Hematopoietic multipotent progenitor cell (in vitro differentiated cells): Measurements from ENCODE around the gene ASPDH. TPM values are rescaled to one million over a fixed set of nuclear protein-coding genes. Genes with fewer than 3 reads are reported as not detected.
A peak's percentile ranks its signal among the peaks of the same experiment; 100 is the strongest.
"Not testable (repeated sequence)": the region's sequence is repeated elsewhere in the genome, so short reads cannot be mapped to it uniquely, and the experiment has no call there.

ENCODE experiments used
- DNase-seq, 3 donors: peaks; one replicate each; pipeline ENCODE4 v3.0.0-alpha.2; 2011 to 2015; ENCODE audit warnings: low read depth in 2 of 3, low spot score in 2 of 3
- total RNA-seq: library from RNA; depleted of rRNA; stranded (reverse); fragments of >200 nt; gene quantifications from one replicate; pipeline ENCODE4 v1.2.3, GENCODE V29; 2012

ASPDH gene
- total RNA-seq, 1 donor = not detected

DNA sequence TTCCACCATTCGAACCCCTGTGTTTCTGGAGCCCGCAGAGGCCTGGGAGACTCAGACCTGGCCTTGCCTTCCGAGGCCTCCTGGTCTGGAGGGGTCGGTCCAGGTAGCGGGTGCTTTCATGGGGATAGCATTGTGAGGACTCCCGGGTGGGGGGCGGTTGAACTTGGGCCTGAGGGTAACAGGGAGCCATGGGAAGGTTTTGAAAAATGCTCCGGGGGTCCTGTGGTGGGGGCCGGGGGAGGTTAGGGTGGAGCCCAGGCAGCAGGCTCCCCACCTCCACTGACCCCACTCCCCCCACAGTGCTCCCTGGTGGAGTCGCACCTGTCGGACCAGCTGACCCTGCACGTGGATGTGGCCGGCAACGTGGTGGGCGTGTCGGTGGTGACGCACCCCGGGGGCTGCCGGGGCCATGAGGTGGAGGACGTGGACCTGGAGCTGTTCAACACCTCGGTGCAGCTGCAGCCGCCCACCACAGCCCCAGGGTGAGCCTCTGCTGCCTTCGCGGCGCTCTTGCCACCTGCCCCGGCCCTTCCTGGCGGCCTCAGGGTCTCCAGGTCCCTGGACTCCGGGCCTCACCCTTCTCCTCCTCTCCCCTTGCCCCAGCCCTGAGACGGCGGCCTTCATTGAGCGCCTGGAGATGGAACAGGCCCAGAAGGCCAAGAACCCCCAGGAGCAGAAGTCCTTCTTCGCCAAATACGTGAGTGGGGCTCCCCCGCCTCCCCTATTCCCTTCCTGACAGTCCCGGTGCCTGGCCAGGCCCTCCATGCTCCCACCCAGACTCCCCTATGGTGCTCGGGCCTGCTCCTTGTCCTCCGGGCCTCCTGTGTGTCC is 33.2 kb downstream of the ASPDH start:
- DNase-seq = no peak

- no peak for DNase-seq
Measured at GRCh38 chr19:50479761-50480251, 33.9 kb downstream of the ASPDH start.

- DNase-seq = peak in 1 of 3 donors; percentile 43
Measured at GRCh38 chr19:50478901-50479715, 34.6 kb downstream of the ASPDH start.

DNA sequence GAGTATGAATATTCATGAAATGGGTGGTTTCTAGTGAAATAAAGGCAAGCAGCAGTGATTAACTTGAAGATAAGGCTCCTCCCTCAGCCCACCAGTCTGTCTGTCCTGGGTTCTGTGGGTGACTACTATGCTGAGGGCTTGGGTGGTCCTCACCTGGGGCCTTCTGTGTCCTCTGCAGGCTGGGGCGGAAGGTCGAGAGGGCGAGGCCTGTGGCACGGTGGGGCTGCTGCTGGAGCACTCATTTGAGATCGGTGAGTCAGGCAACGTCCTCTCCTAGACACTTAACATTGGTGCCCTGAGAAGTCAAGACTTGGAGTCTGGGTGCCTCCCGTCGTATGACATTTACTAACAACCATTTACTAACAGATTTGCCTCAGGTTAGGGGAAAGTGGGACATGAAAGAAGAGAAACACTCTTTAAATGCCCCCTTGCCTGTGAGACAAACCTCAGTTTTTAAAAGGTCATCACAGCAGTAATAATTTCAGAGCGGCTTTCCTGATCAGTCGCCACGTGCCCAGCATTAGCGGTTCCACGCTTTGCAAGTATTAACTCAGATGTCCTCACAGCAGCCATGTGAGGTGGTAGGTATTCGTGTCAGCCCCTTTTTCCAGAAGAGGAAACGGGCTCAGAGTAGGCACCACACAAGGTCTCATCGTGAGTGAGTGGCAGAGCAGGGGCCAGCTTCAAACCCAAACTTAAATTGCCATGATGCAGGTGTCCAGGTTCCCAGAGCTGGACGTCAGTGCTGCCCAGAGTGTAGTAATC is 35.8 kb downstream of the ASPDH start:
- DNase-seq = no peak

- DNase-seq = no peak
Measured at GRCh38 chr19:50476907-50477238, 36.8 kb downstream of the ASPDH start.

GRCh38 chr19:50476224-50476906 is 37.3 kb downstream of the ASPDH start, which contains the start of the genes EMC10 and GARIN5A:
Gene EMC10 (plus strand): TSS chr19:50476507. CDS start chr19:50476545, 38 bp downstream.
Gene GARIN5A (minus strand): TSS chr19:50476848. CDS start chr19:50476388, 460 bp downstream.
- DNase-seq = peak; percentile 92 to 97 (median 97)

DNA sequence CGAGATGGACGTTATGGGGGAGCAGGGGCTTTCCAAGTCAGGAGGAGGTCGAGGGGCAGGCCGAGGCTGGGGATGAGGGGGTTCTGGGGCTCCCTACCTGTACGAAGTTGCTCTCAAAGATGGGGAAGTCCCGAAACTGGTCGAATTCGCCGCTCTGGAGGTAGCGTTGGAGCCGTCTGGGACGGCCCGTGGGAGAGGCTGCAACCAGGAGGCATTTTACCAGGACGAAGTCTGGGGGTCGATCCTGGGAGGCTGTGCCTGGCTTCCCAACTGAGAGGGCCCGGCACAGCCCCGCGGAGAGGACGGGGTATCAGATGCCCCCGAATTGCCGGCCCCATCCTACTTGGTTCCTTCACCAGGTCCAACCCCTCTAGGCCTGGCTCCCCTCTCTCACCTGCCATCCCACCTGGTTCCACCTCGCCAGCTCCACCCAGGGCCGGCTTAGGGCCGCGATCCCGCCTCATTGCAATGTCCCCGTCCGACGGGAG is 37.9 kb downstream of the ASPDH start:
- DNase-seq = no peak

DNA sequence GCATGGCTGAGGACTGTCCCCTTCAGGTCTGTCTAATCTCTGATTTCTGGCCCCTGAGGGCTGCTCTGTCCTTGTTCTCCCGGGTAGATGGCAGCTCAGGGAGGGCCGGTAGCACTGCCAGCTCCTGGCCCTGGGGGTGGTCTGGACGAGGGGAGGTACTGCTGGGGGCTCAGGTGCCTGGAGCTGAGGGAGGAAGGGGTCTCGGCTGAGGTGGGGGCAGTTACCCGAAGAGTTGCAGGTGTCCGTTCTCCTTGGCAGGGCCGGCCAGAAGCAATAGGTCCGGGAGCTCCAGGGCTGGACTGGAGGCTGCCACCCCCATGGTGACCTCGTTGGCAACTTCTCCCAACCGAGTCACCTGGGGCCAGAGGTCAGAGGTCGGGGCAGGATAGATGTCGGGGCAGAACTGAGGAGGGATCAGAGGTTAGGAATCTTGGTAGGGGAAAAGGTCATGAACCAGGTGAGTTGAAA is 38.6 kb downstream of the ASPDH start:
- no peak for DNase-seq

DNA sequence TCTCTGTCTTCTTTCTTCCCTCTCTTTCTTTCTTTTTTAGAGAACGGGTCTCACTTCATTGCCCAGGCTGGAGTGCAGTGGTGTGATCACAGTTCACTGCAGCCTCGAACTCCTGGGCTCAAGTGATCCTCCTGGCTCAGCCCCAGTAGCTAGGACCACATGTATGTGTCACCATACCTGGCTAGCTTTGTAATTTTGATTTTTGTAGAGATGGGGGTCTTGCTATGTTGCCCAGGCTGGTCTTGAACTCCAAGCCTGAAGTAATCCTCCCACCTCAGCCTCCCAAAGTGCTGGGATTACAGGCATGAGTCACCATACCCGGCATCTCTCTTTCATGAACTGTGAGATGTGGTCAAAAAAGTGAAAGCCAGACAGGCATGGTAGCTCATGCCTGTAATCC is 40.4 kb downstream of the ASPDH start:
- not testable (repeated sequence) for DNase-seq

GRCh38 chr19:50468818-50469217 is 44.9 kb downstream of the ASPDH start:
- DNase-seq = no peak

- DNase-seq = no peak
Measured at GRCh38 chr19:50467566-50467965, 46.1 kb downstream of the ASPDH start.

- no peak for DNase-seq
Measured at GRCh38 chr19:50466706-50467039, 47.0 kb downstream of the ASPDH start.

GRCh38 chr19:50465986-50466705 is 47.6 kb downstream of the ASPDH start:
- no peak for DNase-seq

- no peak for DNase-seq
Measured at GRCh38 chr19:50465000-50465399, 48.7 kb downstream of the ASPDH start.

DNA sequence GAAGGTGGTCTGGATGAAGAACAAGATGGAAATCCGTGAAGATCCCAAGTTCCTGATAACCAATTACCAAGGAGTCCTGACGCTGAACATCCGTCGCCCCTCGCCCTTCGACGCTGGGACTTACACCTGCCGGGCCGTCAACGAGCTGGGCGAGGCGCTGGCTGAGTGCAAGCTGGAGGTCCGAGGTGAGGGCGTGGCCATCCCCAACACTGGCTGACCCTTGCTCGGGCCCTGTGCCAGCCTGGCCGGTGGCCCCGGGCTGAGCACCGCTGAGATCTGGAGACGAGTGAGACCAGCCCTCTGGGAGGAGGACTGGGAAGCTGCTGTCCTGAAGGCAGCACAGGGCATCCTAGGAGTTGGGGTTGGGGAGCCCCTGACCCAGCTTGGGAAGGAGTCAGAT is 49.4 kb downstream of the ASPDH start:
- no peak for DNase-seq

- no peak for DNase-seq
Measured at GRCh38 chr19:50462970-50463369, 50.7 kb downstream of the ASPDH start.
